Mesothelial cell of epicardium (in vitro differentiated cells): ENCODE measurements around the gene EXOC2. TPM values are rescaled to one million over a fixed set of nuclear protein-coding genes. Genes with fewer than 3 reads are reported as not detected.

ENCODE experiments used
- DNase-seq, 2 experiments: peaks; one replicate each; pipeline ENCODE4 v3.0.0; 2021; ENCODE audit warnings: low spot score in 2 of 2; ENCODE audit not compliant: unreplicated experiment in 2 of 2
- H3K27ac Mint-ChIP-seq: 2 replicates; pipeline ENCODE4 v1.8.0; 2021; ENCODE audit warnings: mixed read lengths
- H3K27me3 Mint-ChIP-seq: 2 replicates; pipeline ENCODE4 v1.8.0; 2021; ENCODE audit warnings: low read depth, mixed read lengths
- H3K36me3 Mint-ChIP-seq: 2 replicates; pipeline ENCODE4 v1.8.0; 2021; ENCODE audit warnings: mixed read lengths
- H3K4me1 Mint-ChIP-seq: 2 replicates; pipeline ENCODE4 v1.8.0; 2021; ENCODE audit warnings: mixed read lengths
- H3K4me3 Mint-ChIP-seq: 2 replicates; pipeline ENCODE4 v1.8.0; 2021; ENCODE audit warnings: mild to moderate bottlenecking, moderate library complexity, mixed read lengths
- H3K9me3 Mint-ChIP-seq: 2 replicates; pipeline ENCODE4 v1.8.0; 2021; ENCODE audit warnings: mixed read lengths
- total RNA-seq: library from RNA; stranded (reverse); gene quantifications from 3 replicates; pipeline ENCODE4 v1.2.1, GENCODE V29; 2021
- TF ChIP-seq, protein P1 (sequence below): fragments of 200-600 bp; sonication (generic); IDR thresholded peaks from one replicate; pipeline ENCODE4 v1.5.0; 2021; ENCODE audit warnings: antibody characterized with exemption; ENCODE audit not compliant: unreplicated experiment

The EXOC2 gene
- total RNA-seq, 1 donor from 2014 or later, result 22.9 TPM

DNA sequence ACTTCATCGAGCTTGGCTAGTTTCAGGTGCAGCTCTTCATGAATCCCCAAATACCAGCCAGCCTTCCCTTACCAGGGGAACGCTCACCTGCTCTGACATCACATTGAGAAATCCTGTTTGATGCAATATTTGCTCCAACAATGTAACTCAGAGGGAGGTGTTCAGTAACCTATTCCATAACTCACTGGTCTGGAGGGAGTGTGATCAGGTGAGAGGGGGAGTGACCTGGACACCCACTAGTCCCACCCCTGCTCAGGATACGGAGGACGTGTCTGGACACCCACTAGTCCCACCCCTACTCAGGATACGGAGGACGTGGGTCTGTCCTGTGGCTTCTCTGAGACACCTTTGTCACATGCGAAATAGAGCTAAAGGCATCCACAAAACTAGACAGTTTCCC is 106.4 kb downstream of the EXOC2 start:
- H3K4me3 Mint-ChIP-seq, result no peak overlapping the region
- no peak overlapping the region for H3K27ac Mint-ChIP-seq
- H3K4me1 Mint-ChIP-seq, result peaks cover 16% of the 10 kb centered on the region
- no peak for DNase-seq
- H3K36me3 Mint-ChIP-seq, result peaks cover 10% of the 10 kb centered on the region
- no peaks in the 10 kb centered on the region for H3K9me3 Mint-ChIP-seq
- no peaks in the 10 kb centered on the region for H3K27me3 Mint-ChIP-seq
- TF ChIP-seq, protein P1, sequence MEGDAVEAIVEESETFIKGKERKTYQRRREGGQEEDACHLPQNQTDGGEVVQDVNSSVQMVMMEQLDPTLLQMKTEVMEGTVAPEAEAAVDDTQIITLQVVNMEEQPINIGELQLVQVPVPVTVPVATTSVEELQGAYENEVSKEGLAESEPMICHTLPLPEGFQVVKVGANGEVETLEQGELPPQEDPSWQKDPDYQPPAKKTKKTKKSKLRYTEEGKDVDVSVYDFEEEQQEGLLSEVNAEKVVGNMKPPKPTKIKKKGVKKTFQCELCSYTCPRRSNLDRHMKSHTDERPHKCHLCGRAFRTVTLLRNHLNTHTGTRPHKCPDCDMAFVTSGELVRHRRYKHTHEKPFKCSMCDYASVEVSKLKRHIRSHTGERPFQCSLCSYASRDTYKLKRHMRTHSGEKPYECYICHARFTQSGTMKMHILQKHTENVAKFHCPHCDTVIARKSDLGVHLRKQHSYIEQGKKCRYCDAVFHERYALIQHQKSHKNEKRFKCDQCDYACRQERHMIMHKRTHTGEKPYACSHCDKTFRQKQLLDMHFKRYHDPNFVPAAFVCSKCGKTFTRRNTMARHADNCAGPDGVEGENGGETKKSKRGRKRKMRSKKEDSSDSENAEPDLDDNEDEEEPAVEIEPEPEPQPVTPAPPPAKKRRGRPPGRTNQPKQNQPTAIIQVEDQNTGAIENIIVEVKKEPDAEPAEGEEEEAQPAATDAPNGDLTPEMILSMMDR, result no peak

DNA sequence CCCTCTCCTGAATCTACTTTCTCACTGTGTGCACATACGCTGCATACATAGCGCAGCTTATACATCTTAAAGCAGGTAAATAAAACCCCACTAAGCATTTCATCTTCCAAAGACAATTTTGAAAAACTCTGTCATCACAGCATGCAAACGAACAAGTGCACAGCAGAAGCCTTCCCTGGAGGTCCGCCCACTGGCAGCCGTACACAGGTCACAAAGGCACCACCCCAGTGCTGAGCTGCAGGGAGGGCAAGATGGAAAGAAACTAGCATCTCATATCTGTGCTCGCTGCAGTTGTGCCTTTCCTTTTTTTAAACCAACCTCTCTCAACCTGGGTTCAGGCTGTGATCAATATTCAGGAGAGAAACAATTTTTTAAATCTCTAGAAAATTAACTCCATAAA is 109.3 kb downstream of the EXOC2 start:
- no peaks in the 10 kb centered on the region for H3K9me3 Mint-ChIP-seq
- no peak for DNase-seq
- H3K27ac Mint-ChIP-seq, result no peak overlapping the region
- H3K4me3 Mint-ChIP-seq, result no peak overlapping the region
- no peaks in the 10 kb centered on the region for H3K36me3 Mint-ChIP-seq
- peaks cover 16% of the 10 kb centered on the region for H3K4me1 Mint-ChIP-seq
- H3K27me3 Mint-ChIP-seq, result no peaks in the 10 kb centered on the region
- TF ChIP-seq, protein P1, result no peak

DNA sequence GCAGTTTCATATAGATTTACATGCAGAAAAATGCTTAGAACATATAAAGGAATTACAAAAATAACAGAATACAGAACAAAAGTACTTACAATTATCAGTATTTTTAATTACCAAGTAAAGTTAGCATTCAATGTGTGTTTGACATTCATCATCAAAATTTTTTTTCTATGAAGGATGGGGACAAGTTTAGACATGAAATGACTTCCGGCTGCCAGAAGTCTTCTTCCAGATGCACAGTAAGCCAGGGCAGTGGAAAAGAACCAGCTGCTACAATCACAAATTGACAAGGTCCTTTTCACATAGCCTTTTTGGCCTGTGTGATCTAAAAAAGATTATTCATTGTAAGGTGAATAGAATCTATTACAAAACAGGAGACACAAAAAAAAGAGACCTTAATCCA is 109.8 kb downstream of the EXOC2 start:
- Mint-ChIP-seq H3K4me1 (peaks cover 20% of the 10 kb centered on the region), H3K27me3 (no peaks in the 10 kb centered on the region), H3K4me3 (no peak overlapping the region), H3K27ac (no peak overlapping the region), H3K36me3 (no peaks in the 10 kb centered on the region), H3K9me3 (no peaks in the 10 kb centered on the region)
- DNase-seq, result no peak
- TF ChIP-seq, protein P1, result no peak

DNA sequence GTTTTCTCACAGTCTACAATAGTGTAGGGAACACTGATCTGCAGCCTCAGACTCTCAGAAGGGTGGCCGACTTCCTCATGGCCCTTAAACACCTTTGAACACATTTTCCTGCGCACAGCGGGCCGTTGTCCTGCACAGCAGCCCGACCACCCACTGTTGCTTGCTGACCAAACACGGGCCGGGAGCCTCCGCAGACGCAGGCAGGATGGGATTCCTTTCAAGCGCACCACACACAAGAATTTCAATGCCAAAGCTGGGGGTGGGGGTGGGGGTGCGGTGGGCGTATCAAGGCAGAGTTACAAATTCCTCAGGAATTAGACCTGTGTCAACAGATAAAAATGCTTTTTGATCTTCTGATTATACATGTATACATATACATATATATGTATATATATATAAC is 110.6 kb downstream of the EXOC2 start:
- Mint-ChIP-seq H3K4me3 (peak overlapping the region; percentile 60), H3K27me3 (no peaks in the 10 kb centered on the region), H3K27ac (peak overlapping the region; percentile 50), H3K36me3 (no peaks in the 10 kb centered on the region), H3K9me3 (no peaks in the 10 kb centered on the region), H3K4me1 (peaks cover 20% of the 10 kb centered on the region)
- TF ChIP-seq, protein P1, result no peak
- DNase-seq, result no peak

DNA sequence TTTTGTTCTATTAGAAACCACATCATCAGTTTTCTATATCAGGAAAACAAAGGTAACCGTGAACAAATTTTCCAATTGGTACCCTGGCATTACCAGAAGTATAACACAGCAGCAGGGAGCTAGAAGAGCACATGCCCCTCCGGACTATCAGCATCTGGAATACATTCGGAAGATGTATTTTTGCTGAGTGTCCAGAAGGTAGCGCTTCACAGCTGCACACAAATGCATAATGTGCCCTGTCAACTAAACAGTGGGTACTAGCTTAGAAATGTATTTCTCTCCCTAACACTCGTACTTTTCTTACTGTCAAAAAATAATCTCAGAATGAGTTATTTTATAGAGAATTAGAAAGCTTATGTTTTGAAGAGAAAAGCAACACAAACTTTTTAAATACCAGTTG is 113.6 kb downstream of the EXOC2 start:
- Mint-ChIP-seq H3K4me1 (peaks cover 20% of the 10 kb centered on the region), H3K27ac (no peak overlapping the region), H3K4me3 (no peak overlapping the region), H3K36me3 (peaks cover 20% of the 10 kb centered on the region), H3K9me3 (peaks cover 8% of the 10 kb centered on the region), H3K27me3 (no peaks in the 10 kb centered on the region)
- TF ChIP-seq, protein P1, result no peak
- DNase-seq, result no peak
